Stimulated activated CD8-positive, alpha-beta memory T cell treated with anti-CD3 and anti-CD28 coated beads, Interleukin-15, amount 100 ng/mL, for 4 hours (primary cell): ENCODE data around the gene DTYMK.

Experiments used
- DNase-seq, 2 donors: peaks; one replicate each; pipeline ENCODE4 v3.0.0-alpha.2; 2020; ENCODE audit warnings: low read depth in 2 of 2

DTYMK gene

GRCh38 chr2:241706537-241706936 is 19.9 kb upstream of the DTYMK start:
- no peak for DNase-seq

- no peak for DNase-seq
Measured at GRCh38 chr2:241703032-241703604, 16.5 kb upstream of the DTYMK start.

- peak; percentile 85 to 88 for DNase-seq
Measured at GRCh38 chr2:241702155-241703031, 15.8 kb upstream of the DTYMK start.

- DNase-seq = peak; percentile 88 to 91
Measured at GRCh38 chr2:241701399-241702154, 15.0 kb upstream of the DTYMK start, which contains the start of gene ING5. Gene ING5, plus strand, starts transcription at chr2:241702039. Its CDS starts 27 bp downstream, at chr2:241702066.

- no peak for DNase-seq
Measured at GRCh38 chr2:241701149-241701398, 14.5 kb upstream of the DTYMK start.

- no peak for DNase-seq
Measured at GRCh38 chr2:241695651-241696050, 9.0 kb upstream of the DTYMK start.

- DNase-seq = no peak
Measured at GRCh38 chr2:241692448-241692847, 5.8 kb upstream of the DTYMK start.

GRCh38 chr2:241690202-241690717 is 3.6 kb upstream of the DTYMK start:
- DNase-seq = no peak

GRCh38 chr2:241689306-241689705 is 2.7 kb upstream of the DTYMK start:
- DNase-seq = no peak

GRCh38 chr2:241686324-241686649 is 328 bp downstream of the DTYMK start:
- no peak for DNase-seq

- DNase-seq = no peak
Measured at GRCh38 chr2:241680827-241681599, 5.6 kb downstream of the DTYMK start.

- no peak for DNase-seq
Measured at GRCh38 chr2:241680044-241680443, 6.6 kb downstream of the DTYMK start.

GRCh38 chr2:241678784-241679540 is 7.7 kb downstream of the DTYMK start:
- DNase-seq = no peak

GRCh38 chr2:241678307-241678706 is 8.3 kb downstream of the DTYMK start:
- no peak for DNase-seq

GRCh38 chr2:241677392-241677791 is 9.2 kb downstream of the DTYMK start:
- no peak for DNase-seq

- DNase-seq = no peak
Measured at GRCh38 chr2:241676665-241677064, 9.9 kb downstream of the DTYMK start.

- DNase-seq = no peak
Measured at GRCh38 chr2:241675885-241676284, 10.7 kb downstream of the DTYMK start.

GRCh38 chr2:241673797-241674725 is 12.6 kb downstream of the DTYMK start:
- DNase-seq = no peak

- no peak for DNase-seq
Measured at GRCh38 chr2:241673189-241673663, 13.4 kb downstream of the DTYMK start.
